Left cardiac atrium (tissue), 4 donors: Measurements from ENCODE around the gene GNAS. TPM values are rescaled to one million over a fixed set of nuclear protein-coding genes. Genes with fewer than 3 reads are reported as not detected.

Source experiments
- ATAC-seq, 2 donors: fragments of 200-7000 bp; cut with Tn5 transposase; one replicate each; pipeline ENCODE4 v1.9.1; 2020; ENCODE audit warnings: mild to moderate bottlenecking in 2 of 2, moderate library complexity in 2 of 2
- DNase-seq: peaks from one replicate; pipeline ENCODE4 v3.0.0-alpha.2; 2020
- intact Hi-C, 2 donors: fragments of 100-400 bp; cut with DNase I; formaldehyde crosslinking; loops; one replicate each; pipeline versions ENCODE4 v1.14.1 to v1.15.1; 2022 to 2023
- total RNA-seq, 2 donors: library from RNA; stranded (reverse); fragmentation: NEBNext Ultra II Directional; extraction: Animal tissue kit (Norgen Biotek cat#: 25700); gene quantifications; one replicate each; pipeline ENCODE4 v1.2.1, GENCODE V29; 2021
- donor health status: DM: no; HTN: yes; CAD: no.
- donor health status: DM: no; HTN: yes; CAD: no; lungs with severe emphysema.
- donor health status: DM: yes; HTN: yes; CAD: no.
- donor health status: Dilated cardiomyopathy.

The GNAS gene
- total RNA-seq, 2 donors from 2014 or later: 1,020 to 1,609 TPM

DNA sequence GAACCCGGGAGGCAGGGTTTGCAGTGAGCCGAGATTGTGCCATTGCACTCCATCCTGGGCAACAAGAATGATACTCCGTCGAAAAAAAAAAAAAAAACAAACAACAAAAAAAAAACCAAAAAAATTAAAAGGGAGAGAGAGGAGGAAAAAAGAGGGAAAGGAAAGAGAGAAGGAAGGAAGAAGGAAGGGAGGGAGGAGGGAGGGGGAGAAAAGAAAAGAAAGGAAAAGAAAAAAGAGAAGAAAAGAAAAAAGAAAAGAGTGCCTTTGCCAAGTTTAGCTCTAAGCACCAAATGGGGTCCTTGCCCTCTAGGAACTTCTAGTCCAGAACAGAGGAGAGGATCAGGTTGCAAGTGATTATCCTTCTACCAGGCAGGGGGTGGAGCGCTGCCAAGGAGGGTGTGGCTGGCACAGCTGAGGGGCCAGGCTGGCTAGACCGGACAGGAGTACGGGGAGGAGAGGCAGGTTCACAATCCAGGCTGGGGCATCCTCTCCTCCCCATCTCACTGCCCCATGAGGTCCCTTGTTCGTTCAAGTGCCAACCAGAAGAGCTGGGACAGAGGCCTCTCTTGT is 19.1 kb downstream of the GNAS start:
- DNase-seq: peak; percentile 30
- intact Hi-C loops: loop anchor here (2.0 to 5.0 kb wide), 2 partner anchors 351 to 531 kb away; no protein-coding TSS in a partner anchor
- no peak for ATAC-seq

DNA sequence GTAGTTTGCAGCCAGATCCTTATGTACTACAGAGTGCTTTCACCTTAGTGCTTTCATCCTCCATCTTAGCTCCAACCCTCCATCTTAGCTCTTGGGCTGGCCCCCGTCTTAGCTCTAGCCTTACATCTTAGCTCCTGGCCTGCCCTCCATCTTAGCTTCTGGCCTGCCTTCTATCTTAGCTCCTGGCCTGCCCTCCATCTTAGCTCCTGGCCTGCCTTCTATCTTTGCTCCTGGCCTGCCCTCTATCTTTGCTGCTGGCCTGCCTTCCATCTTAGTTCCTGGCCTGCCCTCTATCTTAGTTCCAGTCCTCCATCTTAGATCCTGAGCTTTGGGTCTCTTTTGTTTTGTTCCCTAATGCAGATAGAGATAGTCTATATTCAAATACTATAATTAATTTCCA is 22.0 kb downstream of the GNAS start:
- intact Hi-C loops: loop anchor here in 1 of 2 donors (5.0 kb wide), 1 partner anchor 348 kb away; no protein-coding TSS in a partner anchor
- no peak for DNase-seq
- ATAC-seq: no peak

DNA sequence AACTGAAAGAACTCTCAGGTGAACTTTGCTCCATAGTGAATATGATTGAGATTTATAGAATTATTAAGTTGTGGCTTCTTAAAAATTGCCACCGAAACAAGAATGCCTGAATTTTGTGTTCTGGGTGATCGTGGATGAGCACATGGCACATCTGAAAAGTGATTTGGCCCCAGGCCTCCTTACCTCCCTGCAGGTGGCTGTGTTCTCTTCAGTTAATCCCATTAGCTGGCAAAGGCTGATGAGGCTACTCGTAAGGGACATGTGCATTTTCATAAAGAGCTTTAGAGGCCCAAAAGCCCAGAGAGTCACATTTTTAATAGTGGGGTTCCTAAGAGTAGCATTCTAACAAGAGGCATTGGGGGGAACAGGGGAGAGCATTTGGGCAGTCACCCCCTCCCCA is 22.6 kb downstream of the GNAS start:
- intact Hi-C loops: no loop called here
- DNase-seq (no peak), ATAC-seq (no peak)

DNA sequence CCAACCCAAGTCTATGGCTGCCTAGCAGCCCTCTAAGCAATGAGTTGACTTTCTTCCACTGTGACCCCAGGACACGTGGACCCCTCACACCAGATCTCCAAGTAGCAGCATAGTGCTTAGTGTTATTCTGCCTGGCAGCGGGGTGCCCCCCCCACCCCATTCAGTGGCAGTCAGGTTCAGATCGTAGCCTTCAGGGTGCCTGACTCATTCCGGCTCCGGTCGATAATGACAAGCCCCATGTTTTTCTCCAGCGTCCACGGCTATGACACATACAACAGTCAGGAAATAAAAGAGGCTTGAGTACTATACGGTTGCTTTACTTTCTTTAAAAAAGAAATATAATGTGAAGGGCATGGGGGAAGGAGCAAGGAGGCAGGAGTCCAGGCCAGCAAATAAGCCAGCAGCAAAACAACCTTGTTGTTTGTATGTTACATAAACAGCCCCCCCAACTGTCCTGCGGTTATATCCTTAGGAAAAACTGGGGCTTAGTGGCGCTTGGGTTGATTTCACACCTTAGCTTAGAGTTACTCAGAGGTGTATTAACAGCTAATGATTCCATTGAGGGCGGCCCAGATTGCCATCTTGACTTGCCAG is 23.1 kb downstream of the GNAS start:
- intact Hi-C loops: no loop called here
- DNase-seq: no peak
- no peak for ATAC-seq

DNA sequence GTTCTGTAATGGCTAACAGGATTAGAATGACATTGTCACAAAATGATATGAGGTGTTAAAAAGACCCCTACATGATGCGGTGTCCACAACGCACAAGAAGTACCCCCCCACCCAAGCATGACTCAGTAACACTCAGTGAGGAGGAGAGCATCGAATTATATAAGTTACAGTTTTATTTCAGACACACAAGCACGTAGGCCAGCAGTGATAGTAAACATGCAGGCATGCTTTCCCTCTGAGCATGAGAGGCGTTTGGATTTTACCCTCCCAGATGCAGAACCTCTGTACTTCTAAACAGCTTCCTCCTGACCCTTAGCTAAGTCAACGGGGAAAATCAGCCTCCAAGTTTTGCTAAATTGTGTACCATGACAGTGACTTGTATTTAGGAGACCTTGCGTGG is 23.9 kb downstream of the GNAS start:
- intact Hi-C loops: no loop called here
- ATAC-seq (no peak), DNase-seq (no peak)

DNA sequence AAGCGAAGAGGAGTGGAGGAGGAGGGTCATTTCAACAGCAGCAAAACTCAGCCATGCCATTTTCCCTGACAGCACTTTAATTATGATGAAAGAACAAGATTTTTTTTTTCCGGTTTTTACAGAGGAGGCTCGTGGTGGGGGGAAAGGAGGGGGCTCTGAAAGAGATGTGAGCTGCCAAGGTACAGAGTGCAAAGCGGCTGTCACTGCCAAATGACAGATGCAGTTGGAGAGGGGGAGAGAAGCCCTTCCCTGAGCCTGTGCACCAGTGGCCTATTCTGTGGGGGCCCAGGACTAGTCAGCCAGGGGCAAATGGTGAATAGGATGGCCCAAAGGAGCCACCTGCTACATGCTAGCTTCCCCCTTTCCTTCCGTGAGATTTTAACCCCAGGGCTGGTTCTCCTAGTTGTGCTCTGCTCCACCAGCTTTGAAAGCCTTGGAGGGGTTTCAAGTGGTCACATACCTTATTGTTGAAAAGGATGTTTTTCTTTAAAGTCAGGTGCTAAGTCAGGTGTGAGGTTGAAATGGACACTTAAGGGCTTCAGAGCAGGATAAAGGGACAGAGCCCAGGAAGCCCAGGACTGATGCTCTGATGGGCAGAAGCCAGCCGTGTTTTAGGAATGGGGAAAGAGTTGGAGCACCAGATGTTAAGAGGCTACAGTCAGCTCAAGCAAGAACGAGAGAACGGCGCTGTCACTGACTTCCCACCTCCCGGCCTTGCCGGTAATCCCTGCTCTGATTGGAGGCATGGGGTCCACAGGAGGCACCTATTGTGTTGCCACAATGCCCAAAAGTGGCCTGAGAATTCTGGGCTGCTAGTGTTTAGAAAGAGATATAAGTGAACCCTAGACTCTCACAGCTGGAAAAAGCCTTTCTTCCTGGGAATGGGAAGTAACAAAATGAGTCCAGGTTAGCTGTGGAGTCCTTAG is 24.8 kb downstream of the GNAS start:
- DNase-seq (no peak), ATAC-seq (no peak)
- intact Hi-C loops: no loop called here

DNA sequence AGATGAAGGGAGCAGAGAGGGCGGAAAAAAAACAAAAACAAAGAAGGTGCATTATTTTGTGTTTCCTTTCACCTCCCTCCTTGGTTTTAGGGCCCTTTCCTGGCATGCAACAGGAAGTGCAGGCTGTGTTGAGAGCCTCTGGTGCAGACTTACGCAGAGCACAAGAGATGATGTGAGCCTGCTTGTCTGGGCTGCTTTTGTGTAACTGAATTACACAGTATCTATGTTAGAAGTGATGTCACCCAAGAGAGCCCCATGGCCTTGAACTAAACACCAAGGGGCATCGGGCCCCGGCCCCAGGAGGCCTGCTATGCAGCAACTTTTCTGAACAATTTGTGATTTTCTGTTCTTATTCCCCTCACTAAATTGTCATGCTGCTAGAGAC is 25.5 kb downstream of the GNAS start:
- intact Hi-C loops: no loop called here
- no peak for DNase-seq
- no peak for ATAC-seq

DNA sequence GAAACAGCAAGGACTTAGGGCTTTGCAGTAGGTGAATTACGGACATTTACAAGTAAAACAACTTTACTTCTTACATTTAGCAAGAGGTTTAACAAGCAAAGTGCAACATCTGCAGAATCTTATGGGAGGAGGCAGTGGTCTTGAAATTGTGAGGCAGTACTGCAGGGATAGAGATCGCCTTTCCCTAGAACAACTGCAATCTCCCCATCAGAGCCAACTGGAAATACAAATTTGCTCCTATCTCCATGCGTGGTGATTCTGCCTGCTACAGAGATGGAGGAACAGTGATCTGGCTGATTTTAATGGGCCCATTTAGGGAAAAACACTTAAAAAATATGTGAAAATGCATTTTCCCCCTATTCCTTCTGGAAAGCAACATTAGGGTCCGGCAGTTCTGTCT is 25.9 kb downstream of the GNAS start:
- intact Hi-C loops: no loop called here
- ATAC-seq: no peak
- no peak for DNase-seq

DNA sequence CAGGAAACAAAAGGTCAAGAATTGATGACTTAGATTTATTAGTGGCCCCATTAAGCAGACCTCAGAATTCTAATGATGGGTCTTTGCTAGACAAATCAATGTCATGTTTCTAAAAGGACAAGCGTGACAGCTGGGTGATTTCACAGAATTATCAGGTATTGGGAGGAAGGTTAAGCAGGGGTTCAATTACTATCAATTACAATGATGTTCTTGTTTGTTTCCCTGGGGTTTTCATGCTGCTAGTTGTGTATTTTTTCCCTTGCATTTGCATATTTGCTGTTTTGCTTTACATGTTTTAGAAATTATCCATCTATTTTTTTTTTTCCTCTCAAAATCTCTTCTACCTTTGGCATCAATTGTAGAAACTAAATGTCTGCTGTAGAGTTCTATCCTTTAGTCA is 27.9 kb downstream of the GNAS start:
- intact Hi-C loops: loop anchor here in 1 of 2 donors (10.0 kb wide), 1 partner anchor 164 kb away; the partner anchor contains the start of gene PRELID3B
- ATAC-seq (no peak), DNase-seq (no peak)

DNA sequence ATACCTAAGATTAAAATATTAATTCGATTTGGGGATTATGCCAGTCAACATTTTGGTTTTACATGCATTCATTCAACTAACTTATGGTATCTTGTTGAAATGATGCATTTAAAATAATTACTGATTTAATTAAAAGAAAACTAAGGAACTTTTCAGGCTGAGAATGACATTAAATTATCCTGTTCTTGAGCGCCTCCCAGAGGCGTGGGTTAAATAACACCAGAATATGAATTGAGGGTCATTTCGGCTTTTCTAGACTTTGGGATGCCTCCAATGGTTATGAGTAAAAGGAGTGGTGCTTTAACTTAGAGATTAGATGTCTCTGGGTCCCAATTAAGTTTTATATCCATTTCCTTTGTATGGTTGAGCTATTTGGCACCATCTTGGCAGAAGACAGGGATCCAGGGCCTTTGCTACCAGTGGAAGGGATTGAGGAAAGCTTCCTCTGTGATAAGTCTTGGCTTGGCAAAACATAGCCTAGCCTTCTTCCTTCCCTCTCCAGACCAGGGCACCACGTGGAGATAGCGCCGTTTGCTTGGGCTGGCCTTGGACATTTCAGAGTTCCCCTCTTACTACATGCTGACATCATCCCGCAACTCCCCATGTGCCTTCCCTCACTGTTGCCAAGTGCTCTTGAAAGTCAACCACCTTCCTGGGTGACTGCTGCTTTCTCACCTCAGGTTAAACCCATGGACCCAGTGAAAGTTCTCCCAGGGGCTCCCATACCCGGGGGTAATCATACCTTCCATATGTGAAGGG is 28.7 kb downstream of the GNAS start:
- intact Hi-C loops: loop anchor here in 1 of 2 donors (10.0 kb wide), 1 partner anchor 164 kb away; the partner anchor contains the start of gene PRELID3B
- DNase-seq (no peak), ATAC-seq (no peak)

DNA sequence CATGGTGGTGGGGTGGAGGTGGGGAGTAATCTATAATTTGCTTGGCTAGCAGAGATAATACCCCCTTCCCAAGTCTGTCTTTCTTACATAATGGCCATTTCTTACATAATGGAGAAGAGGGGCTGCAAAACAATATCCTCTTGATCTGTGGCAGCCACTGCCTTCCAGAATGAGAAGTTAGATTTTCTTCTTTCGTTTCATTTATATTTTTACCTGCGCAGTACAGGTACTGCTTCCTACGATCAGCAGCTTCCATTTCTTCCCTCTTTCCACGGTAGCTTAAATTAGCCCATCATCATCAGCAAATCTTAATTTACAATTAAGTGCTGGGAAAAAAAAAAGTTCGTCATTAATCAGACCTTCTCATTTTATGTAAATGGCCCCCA is 30.2 kb downstream of the GNAS start:
- intact Hi-C loops: loop anchor here in 1 of 2 donors (10.0 kb wide), 1 partner anchor 162 kb away; the partner anchor contains the start of gene PRELID3B
- DNase-seq (no peak), ATAC-seq (no peak)

DNA sequence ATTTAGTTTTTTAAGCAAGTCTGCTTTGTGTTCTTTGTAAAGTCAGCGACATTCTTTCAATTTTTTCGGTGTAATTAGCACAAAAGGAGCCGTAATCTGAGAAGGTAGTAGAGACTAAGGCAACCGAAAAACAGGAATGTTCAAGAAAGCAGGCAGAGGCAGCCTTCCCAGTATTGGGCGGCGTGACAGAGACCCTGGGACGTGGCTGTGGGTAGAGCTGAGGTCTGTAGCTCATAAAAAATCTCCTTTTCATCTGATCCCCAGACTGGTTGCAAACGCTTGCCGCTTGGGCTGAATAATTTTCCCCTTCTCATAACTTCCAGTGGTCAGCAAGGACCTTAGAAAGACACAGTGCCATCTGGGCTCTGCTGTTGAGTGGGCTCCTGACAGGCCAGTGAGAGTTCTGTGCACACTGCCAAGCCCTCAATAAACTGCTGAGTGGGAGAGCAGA is 30.8 kb downstream of the GNAS start:
- DNase-seq (no peak), ATAC-seq (no peak)
- intact Hi-C loops: loop anchor here in 1 of 2 donors (10.0 kb wide), 1 partner anchor 162 kb away; the partner anchor contains the start of gene PRELID3B

DNA sequence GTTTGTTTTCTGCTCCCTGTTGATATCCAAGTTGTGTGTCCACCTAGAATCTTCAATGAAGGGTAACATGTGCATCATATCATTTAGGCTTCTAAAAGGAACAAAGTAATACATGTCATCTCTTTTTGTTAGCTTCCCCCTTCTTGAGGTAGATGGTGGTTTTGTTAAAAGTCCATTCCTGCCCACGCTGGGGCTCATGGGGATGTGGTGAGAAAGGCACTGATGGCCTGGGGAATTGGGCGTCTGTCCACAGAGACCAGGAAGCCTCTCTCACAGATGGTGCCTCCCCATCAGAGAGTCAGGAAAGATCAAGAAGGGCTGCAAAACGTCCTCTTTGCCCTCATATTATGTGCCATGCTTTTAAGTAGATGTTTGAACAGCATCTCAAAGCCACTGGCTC is 32.5 kb downstream of the GNAS start:
- no peak for ATAC-seq
- intact Hi-C loops: loop anchor here in 1 of 2 donors (10.0 kb wide), 1 partner anchor 160 kb away; the partner anchor contains the start of gene PRELID3B
- no peak for DNase-seq

DNA sequence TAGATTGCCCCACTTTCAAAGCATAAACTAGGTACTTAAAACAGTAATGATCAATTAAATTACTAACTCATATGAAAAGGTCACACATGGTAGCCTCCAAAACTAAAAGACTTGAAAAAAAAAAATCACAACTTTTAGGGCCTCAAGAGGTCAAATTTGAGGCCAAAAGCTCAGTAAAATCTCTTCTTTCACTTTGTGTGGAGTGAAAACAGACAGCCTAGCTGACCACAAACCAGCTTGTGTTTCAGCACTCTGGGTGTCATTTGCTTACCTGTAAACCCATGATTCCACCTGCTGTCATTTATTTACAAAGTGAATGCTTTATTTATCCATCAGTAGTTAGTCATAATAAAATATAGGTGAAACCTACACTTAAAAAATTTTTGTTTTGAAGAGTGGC is 34.0 kb downstream of the GNAS start:
- ATAC-seq (no peak), DNase-seq (no peak)
- intact Hi-C loops: loop anchor here in 1 of 2 donors (10.0 kb wide), 1 partner anchor 158 kb away; the partner anchor contains the start of gene PRELID3B

DNA sequence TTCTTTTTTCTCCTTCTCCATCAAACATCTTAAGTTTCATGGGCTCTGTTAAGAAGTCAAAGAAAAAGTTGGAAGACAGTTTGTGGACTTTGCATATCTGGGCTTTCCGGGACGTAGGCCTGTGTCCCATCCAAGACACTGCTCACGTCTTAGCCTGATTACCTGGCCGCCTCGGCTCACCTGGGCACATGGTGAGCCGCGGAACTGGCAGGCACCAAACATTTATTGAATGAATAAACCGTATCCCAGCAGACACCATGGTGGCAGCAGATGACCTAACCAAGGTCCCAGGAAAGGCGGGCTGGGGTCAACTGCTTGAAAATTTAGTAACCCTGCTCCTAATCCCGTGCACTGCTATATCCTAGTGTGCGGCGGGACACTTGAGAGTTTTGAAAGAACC is 35.6 kb downstream of the GNAS start:
- intact Hi-C loops: loop anchor here in 1 of 2 donors (10.0 kb wide), 1 partner anchor 157 kb away; the partner anchor contains the start of gene PRELID3B
- no peak for ATAC-seq
- no peak for DNase-seq

DNA sequence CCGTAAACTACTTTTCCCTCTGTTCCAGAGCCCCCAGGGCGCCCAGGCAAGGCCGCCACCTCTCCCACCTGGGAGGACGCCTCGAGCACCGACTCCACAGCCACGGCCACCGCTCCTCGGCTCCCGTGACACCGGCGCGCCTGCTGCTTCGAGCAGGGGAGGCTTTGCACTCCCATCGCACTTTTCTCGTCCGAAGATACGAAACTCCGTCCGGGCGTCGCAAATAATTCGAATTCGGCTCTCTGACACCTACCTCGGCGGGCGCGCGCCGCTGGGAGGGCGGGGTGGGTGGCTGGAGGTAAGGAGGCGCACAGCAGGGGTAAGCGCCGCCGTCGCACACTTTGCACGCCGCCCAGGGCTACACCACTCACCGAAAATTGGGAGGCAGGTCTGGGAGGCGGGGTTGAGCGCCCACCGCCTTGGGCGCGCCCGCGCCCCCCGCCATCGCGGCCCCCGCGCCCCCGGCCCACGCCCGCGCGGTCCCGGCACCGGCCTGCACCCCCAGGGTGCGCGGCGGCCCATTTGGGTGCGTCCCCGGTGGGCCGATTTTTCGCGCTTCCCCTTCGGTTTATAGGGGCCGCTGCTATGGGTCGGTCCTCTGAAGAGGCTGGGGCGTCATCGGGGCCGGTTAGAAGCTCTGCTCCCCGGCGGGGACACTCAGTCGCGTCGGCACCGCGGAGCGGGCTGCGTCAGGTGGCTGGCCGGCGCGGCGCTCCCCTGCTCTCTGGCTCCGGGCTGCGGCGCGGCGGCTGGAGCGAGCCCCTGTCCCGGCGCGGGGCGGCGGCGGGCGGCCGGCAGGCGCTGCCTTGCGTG is 36.2 kb downstream of the GNAS start:
- ATAC-seq (peak; percentile 51 to 54), DNase-seq (peak; percentile 86)
- intact Hi-C loops: loop anchor here in 1 of 2 donors (10.0 kb wide), 1 partner anchor 156 kb away; the partner anchor contains the start of gene PRELID3B

DNA sequence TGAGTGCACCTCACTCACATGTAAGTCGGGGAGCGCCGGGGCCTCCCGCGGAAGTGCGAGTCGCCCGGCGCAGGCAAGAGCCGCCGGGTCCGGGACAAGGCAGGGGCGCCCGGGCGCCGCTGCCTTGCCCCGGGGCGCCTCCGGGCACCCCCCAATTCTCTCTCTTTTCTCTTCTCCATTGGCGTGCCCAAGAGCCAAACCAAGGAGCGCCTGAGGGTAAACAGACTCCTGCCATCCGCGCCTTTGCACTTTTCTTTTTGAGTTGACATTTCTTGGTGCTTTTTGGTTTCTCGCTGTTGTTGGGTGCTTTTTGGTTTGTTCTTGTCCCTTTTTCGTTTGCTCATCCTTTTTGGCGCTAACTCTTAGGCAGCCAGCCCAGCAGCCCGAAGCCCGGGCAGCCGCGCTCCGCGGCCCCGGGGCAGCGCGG is 36.8 kb downstream of the GNAS start:
- intact Hi-C loops: loop anchor here in 1 of 2 donors (10.0 kb wide), 1 partner anchor 155 kb away; the partner anchor contains the start of gene PRELID3B
- no peak for DNase-seq
- ATAC-seq: no peak
